PC-3 (cell line): ENCODE measurements around the gene LYPD1. TPM values are rescaled to one million over a fixed set of nuclear protein-coding genes. Genes with fewer than 3 reads are reported as not detected.
A peak's percentile ranks its signal among the peaks of the same experiment; 100 is the strongest.

ENCODE experiments used
- ATAC-seq: fragments of 200-7000 bp; cut with Tn5 transposase; 2 replicates; pipeline ENCODE4 v1.9.1; 2020; ENCODE audit warnings: mild to moderate bottlenecking, moderate library complexity
- BruUV-seq: library from RNA; stranded (reverse); fragments of 400-500 nt; replicated peaks from 2 replicates; lab custom pipeline; 2021; lab: Mats Ljungman, UMichigan
- CTCF ChIA-PET: fragments of 300-600 bp; sonication (Branson Sonifier 250); formaldehyde crosslinking; loops from one replicate; lab custom pipeline; 2022; ENCODE audit warnings: antibody characterized with exemption; lab: Charles Lee
- POLR2A ChIA-PET: fragments of 300-600 bp; sonication (Branson Sonifier 250); formaldehyde crosslinking; loops from one replicate; lab custom pipeline; 2022; ENCODE audit warnings: antibody characterized with exemption; ENCODE audit not compliant: unreplicated experiment; lab: Charles Lee
- DNase-seq: peaks from one replicate; pipeline ENCODE4 v3.0.0-alpha.2; 2015
- H2AFZ ChIP-seq: fragments of 300-600 bp; sonication (generic); 2 replicates; pipeline ENCODE4 v1.6.0; 2016; ENCODE audit warnings: antibody characterized with exemption, low read length
- H3F3A ChIP-seq: fragments of 300-600 bp; sonication (generic); one replicate; pipeline ENCODE4 v1.6.0; 2017; ENCODE audit warnings: antibody characterized with exemption, low read length, control low read depth, mild to moderate bottlenecking; ENCODE audit not compliant: unreplicated experiment
- H3K27ac ChIP-seq: fragments of 300-600 bp; sonication (generic); 2 replicates; pipeline ENCODE4 v1.5.1; 2016; ENCODE audit warnings: mild to moderate bottlenecking, low read length
- H3K27me3 ChIP-seq: fragments of 300-600 bp; sonication (generic); 2 replicates; pipeline ENCODE4 v1.6.1; 2016; ENCODE audit warnings: low read length, mixed read lengths
- H3K36me3 ChIP-seq: fragments of 300-600 bp; sonication (generic); 2 replicates; pipeline ENCODE4 v1.6.1; 2016; ENCODE audit warnings: low read depth, mixed run types, low read length, mixed read lengths
- H3K4me1 ChIP-seq: fragments of 300-600 bp; sonication (generic); 2 replicates; pipeline ENCODE4 v1.5.1; 2016; ENCODE audit warnings: low read length; ENCODE audit not compliant: insufficient read depth
- H3K4me2 ChIP-seq: fragments of 300-600 bp; sonication (generic); 2 replicates; pipeline ENCODE4 v1.6.0; 2016; ENCODE audit warnings: low read length
- H3K4me3 ChIP-seq: fragments of 300-600 bp; sonication (generic); 2 replicates; pipeline ENCODE4 v1.5.1; 2016; ENCODE audit warnings: mild to moderate bottlenecking, low read length, mixed read lengths
- H3K79me2 ChIP-seq: fragments of 300-600 bp; sonication (generic); 2 replicates; pipeline ENCODE4 v1.6.1; 2017; ENCODE audit warnings: low read length, mixed read lengths
- H3K9ac ChIP-seq: fragments of 300-600 bp; sonication (generic); 2 replicates; pipeline ENCODE4 v1.6.0; 2016; ENCODE audit warnings: mild to moderate bottlenecking, low read length
- H3K9me2 ChIP-seq: fragments of 300-600 bp; sonication (generic); replicated peaks from 2 replicates; pipeline ENCODE4 v1.6.1; 2016; ENCODE audit warnings: mixed run types, low read length, mixed read lengths
- H3K9me3 ChIP-seq: fragments of 300-600 bp; sonication (generic); 2 replicates; pipeline ENCODE4 v1.6.1; 2016; ENCODE audit warnings: low read length, mixed read lengths
- H4K20me1 ChIP-seq: fragments of 300-600 bp; sonication (generic); 2 replicates; pipeline ENCODE4 v1.6.1; 2016; ENCODE audit warnings: low read length, mixed read lengths
- CTCF ChIP-seq: fragments of 300-600 bp; sonication (generic); conservative IDR thresholded peaks from 2 replicates; pipeline ENCODE4 v1.5.1; 2017; ENCODE audit warnings: antibody characterized with exemption, low read depth, mild to moderate bottlenecking, low read length
- EZH2 ChIP-seq: fragments of 300-600 bp; sonication (generic); IDR thresholded peaks from one replicate; pipeline ENCODE4 v1.6.1; 2017; ENCODE audit warnings: antibody characterized with exemption, mild to moderate bottlenecking, low read length; ENCODE audit not compliant: unreplicated experiment
- EZH2phosphoT487 ChIP-seq: fragments of 300-600 bp; sonication (generic); IDR thresholded peaks from 2 replicates; pipeline ENCODE4 v1.6.1; 2018; ENCODE audit warnings: mild to moderate bottlenecking, antibody characterized with exemption, low read length, borderline replicate concordance
- intact Hi-C: fragments of 100-400 bp; cut with micrococcal nuclease; formaldehyde crosslinking; loops from 2 replicates; pipeline ENCODE4 v1.9.0; 2023
- total RNA-seq: library from RNA; depleted of rRNA; stranded (reverse); fragments of >200 nt; gene quantifications from 2 replicates; pipeline ENCODE4 v1.2.3, GENCODE V29; 2014

Gene LYPD1
- total RNA-seq, 1 experiment from 2014 or later, result 18.7 TPM

GRCh38 chr2:132620115-132620514, 49.9 kb downstream of the LYPD1 start:
- Histone ChIP-seq H2AFZ (no peak overlapping the region), H3K79me2 (peaks cover 22% of the 10 kb centered on the region), H3F3A (peaks cover 3% of the 10 kb centered on the region), H4K20me1 (no peaks in the 10 kb centered on the region; the same call in none of the 2 replicates), H3K27me3 (no peaks in the 10 kb centered on the region), H3K36me3 (no peaks in the 10 kb centered on the region), H3K9me3 (no peaks in the 10 kb centered on the region), H3K9me2 (no peaks in the 10 kb centered on the region), H3K4me3 (no peak overlapping the region), H3K27ac (no peak overlapping the region), H3K9ac (no peak overlapping the region), H3K4me2 (no peak overlapping the region), H3K4me1 (peaks cover 28% of the 10 kb centered on the region)
- ChIA-PET POLR2A (interaction anchor here (0.7 kb wide), 1 partner anchor 547 kb away, joined by 4 read pairs; no protein-coding TSS in a partner anchor), CTCF (no interaction called here)
- ATAC-seq (no peak), DNase-seq (peak; percentile 65)
- intact Hi-C loops, result no loop called here
- no peak for TF ChIP-seq CTCF
- BruUV-seq, result no TSS peak

GRCh38 chr2:132618734-132619133, 51.3 kb downstream of the LYPD1 start:
- Histone ChIP-seq H3K4me2 (no peak overlapping the region), H3K4me3 (no peak overlapping the region), H3K4me1 (peaks cover 24% of the 10 kb centered on the region), H3K27me3 (no peaks in the 10 kb centered on the region), H3K9me3 (no peaks in the 10 kb centered on the region), H3K27ac (no peak overlapping the region), H3K9ac (no peak overlapping the region), H3F3A (peaks cover 3% of the 10 kb centered on the region), H3K79me2 (peaks cover 10% of the 10 kb centered on the region; the same call in 1 of the 2 replicates), H2AFZ (no peak overlapping the region), H3K9me2 (no peaks in the 10 kb centered on the region), H3K36me3 (no peaks in the 10 kb centered on the region), H4K20me1 (no peaks in the 10 kb centered on the region; the same call in none of the 2 replicates)
- intact Hi-C loops, result no loop called here
- no TSS peak for BruUV-seq
- TF ChIP-seq EZH2phosphoT487 (no peak), CTCF (no peak), EZH2 (no peak)
- ATAC-seq (no peak), DNase-seq (no peak)
- POLR2A ChIA-PET, result no interaction called here
- CTCF ChIA-PET, result no interaction called here

- TF ChIP-seq EZH2 (no peak), EZH2phosphoT487 (no peak), CTCF (no peak)
- no peaks in the 10 kb centered on the region; the same call in none of the 2 replicates for H4K20me1 ChIP-seq
- no peak overlapping the region for H3K4me2 ChIP-seq
- no peaks in the 10 kb centered on the region for H3K9me2 ChIP-seq
- H3K36me3 ChIP-seq, result no peaks in the 10 kb centered on the region
- intact Hi-C loops, result no loop called here
- H3K9me3 ChIP-seq, result no peaks in the 10 kb centered on the region
- no peak overlapping the region for H3K9ac ChIP-seq
- ATAC-seq (no peak), DNase-seq (no peak)
- POLR2A ChIA-PET, result no interaction called here
- no peaks in the 10 kb centered on the region for H3K27me3 ChIP-seq
- no peak overlapping the region for H3K4me3 ChIP-seq
- CTCF ChIA-PET, result no interaction called here
- H3F3A ChIP-seq, result no peaks in the 10 kb centered on the region
- H3K79me2 ChIP-seq, result peaks cover 14% of the 10 kb centered on the region; the same call in 1 of the 2 replicates
- H2AFZ ChIP-seq, result no peak overlapping the region
- H3K27ac ChIP-seq, result no peak overlapping the region
- BruUV-seq, result no TSS peak
- peaks cover 16% of the 10 kb centered on the region for H3K4me1 ChIP-seq
Measured at GRCh38 chr2:132617989-132618388, 52.0 kb downstream of the LYPD1 start.
